ENCODE measurements around the gene CYP2C19.

- no peak for TF ChIP-seq EP300 (IDR thresholded peaks at IDR 0.05)
- TF ChIP-seq, protein P1, sequence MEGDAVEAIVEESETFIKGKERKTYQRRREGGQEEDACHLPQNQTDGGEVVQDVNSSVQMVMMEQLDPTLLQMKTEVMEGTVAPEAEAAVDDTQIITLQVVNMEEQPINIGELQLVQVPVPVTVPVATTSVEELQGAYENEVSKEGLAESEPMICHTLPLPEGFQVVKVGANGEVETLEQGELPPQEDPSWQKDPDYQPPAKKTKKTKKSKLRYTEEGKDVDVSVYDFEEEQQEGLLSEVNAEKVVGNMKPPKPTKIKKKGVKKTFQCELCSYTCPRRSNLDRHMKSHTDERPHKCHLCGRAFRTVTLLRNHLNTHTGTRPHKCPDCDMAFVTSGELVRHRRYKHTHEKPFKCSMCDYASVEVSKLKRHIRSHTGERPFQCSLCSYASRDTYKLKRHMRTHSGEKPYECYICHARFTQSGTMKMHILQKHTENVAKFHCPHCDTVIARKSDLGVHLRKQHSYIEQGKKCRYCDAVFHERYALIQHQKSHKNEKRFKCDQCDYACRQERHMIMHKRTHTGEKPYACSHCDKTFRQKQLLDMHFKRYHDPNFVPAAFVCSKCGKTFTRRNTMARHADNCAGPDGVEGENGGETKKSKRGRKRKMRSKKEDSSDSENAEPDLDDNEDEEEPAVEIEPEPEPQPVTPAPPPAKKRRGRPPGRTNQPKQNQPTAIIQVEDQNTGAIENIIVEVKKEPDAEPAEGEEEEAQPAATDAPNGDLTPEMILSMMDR (IDR thresholded peaks at IDR 0.05): no peak
- no peak for TF ChIP-seq POLR2AphosphoS5 (IDR thresholded peaks at IDR 0.05)
Measured at GRCh38 chr10:94852438-94852837, 90.0 kb downstream of the CYP2C19 start.
